GM18951 (cell line): ENCODE measurements around the gene NOL3.

Experiments
- POLR2A ChIP-seq: IDR thresholded peaks from 4 replicates; pipeline ENCODE4 v1.6.1; 2011; ENCODE audit warnings: mild to moderate bottlenecking; ENCODE audit not compliant: insufficient read length, insufficient read depth; ENCODE audit errors: extremely low read depth
- in situ Hi-C: fragments of 300-500 bp; cut with MboI; formaldehyde crosslinking; loops from one replicate; pipeline ENCODE4 v1.12.0; 2022; ENCODE audit warnings: low sequenced_read_pairs, mixed read lengths, inconsistent platforms; ENCODE audit not compliant: unreplicated experiment

NOL3 gene

DNA sequence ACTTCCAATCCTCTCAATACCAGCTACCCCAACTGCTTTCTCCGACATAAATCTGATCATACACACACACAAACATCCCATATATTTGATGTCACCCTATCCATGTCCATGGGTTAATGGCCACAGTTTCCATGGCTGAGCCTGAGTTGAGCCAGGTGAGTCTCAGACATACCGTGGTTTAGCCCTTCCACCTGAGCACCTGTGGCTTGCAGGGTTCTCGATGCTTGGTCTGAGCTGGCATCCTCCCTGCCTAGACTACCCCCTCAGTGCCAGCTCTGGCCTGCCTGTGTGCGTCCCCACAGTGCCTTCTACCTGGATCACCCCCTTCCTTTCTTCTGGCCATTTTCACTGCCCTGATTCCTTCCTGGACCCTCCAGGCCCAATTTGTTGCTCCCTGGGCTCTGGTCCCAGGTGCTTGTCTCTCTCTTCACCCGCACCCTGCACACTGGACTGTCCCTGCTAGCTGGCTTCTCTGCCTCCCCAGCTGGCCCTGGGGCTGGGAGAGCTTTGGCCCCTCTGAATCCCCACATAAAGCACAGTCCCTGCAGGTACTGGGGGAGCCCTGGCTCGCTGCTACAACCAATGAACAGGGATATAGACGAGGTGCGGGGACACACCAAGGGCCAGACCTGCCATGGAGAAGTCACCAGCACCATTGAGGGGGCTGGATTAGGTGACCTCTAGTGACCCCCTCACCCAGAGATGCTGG, 35.9 kb downstream of the NOL3 start:
- TF ChIP-seq POLR2A, result no peak
- in situ Hi-C loops, result no loop called here

DNA sequence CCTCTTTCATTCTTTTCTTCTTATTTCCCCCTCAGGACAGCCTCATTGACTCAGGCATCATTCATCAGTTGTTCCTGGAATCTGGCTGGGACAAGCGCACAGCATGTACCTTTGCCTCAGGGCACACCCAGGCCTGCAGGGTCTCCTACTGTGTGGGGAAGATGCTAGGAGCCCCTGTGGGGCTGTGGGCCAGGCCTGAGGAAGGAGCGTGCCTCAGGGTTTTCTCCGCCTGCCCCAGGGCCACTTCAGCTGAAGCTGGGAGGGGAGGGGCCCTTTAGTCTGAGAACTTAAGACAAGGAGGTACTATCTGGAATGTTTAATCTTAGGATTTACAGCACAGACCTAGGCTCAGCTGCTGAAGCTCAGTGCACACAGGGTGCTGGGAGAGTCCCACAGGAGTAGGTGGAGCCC, 36.5 kb downstream of the NOL3 start:
- TF ChIP-seq POLR2A, result no peak
- in situ Hi-C loops, result no loop called here

DNA sequence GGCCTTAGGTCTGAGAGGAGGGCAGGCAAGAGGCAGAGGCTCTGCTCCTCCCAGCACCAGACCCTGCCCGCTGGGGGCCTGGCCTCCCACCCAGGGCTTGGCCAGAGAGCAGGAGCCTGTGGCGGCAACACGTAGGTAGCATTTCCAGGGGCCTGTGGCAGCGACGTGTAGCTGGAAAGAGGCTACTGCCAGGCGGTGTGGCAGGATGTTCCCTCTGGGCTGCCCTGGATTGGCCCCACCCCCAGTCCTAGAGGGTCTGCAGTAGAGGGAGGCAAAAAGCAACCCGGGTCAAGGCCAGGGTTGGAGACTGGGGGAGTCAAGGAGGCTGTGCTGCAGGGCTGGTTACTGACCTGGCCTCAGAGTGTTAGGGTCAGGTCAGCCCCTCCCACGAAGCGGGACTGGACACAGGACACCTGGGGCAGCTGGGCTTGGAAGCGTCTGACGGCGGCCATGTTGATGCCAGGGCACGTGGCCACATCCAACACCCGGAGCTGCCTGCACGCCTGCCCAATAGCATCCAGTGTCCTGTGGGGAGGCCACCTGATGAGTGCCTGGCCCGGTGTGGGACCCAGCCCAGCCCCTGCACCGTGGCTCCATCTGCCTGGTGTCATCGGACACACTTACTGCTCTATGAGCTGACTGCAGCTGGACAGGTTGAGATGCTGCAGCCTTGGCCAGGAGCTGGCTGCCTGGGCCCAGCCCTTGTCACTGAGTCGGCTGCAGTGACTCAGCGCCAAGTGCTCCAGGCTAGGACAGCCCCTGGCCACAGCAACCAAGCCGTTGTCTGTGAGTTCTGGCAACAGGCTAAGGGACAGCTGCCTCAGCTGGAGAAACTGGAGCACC, 37.1 kb downstream of the NOL3 start:
- no peak for TF ChIP-seq POLR2A

DNA sequence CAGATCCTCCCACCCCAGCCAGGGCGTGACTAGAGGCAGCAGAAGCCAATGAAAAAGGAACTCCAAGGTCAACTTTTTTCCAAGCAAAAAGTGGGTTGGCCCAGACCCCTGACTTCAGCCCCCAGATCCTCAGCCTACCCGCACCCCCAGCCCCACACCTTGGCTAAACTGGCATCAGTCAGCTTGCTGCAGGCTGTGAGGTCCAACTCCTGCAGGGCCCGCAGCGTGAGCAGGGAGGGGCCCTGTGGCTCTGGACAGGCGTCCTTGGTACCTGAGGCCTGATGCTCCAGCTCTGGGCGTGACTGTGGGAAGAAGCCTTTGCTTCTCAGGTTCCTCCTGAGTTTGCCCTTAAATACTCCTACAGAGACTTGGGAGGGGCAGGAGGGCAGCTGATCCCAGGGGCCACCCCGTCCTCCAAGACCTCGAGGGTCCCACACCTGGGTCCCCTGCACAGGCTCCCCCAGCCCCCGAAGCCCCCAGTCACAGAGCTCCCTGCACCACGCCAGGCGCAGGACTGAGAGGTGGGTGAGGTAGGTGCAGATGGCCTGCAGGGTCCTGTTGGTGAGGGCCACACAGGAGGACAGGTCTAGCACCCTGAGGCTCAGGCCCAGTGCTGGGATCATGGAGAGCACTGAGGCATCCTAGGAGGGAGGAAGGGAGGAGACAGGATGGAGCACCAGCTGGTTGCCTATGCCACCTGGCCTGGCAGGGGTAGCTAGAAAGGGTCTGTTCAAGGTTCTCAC, 38.0 kb downstream of the NOL3 start:
- no peak for TF ChIP-seq POLR2A

More for the DNA sequence above, 37.1 kb downstream of the NOL3 start:
- in situ Hi-C loops, result no loop called here

DNA sequence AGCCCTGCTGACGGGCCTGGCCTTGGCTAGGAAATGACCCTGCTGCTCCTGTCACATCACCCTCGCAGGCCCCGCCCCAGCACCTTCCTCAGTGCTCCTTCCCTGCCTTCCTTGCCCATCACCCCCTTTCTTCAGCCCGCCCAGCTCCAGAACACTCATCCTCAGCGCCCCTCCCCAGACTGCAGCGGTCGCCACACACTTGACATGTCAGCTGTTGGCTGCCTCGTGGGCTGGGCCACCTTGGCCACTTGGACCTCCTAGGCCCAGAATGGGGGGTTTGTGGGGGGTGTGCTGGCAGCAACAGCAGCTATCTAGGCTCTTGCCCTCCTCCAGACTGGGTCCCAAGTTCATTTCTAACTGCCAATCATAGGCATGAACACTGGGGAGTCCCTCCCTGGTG, 39.2 kb downstream of the NOL3 start:
- no peak for TF ChIP-seq POLR2A
- in situ Hi-C loops, result no loop called here

More for the DNA sequence above, 38.0 kb downstream of the NOL3 start:
- in situ Hi-C loops, result no loop called here

DNA sequence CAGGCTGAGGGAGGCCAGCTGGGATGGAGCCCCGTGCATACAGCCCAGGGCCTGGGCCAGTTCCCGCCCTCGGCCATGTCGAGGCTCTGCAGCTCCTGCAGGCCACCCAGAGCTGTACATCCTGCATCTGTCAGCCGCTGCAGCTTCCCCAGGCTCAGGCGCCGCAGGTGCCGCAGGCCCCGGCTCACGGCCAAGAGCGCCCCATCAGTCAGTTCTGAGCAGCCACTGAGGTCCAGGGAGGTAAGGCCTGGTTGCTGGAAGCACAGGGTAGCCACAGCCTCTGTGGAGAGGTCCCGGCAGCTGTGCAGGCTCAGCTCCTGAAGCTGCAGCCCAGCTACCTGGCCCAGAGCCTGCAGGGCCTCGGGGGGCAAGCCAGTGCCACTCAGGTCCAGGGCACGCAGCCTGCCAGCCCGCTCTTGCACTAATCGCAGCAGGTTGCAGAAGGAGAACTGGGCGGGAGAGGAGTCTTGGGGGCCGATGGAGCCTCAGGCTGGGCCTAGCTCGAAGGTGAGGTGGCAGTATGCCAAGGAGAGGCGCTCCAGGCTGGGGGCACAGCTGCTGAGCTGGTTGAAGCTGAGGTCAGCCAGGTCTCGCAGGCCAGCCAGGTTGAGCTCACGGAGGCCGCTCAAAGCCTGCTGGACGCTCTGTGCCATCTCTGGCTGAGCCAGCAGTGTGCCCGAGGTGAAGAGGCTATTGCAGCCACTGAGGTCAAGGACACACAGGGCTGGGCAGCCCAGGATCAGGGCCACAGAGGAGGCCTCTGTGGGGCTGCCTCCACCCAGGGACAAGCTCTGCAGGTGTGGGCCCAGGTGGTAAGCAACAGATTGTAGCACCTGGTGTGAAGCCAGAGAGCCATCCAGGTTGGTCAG, 40.0 kb downstream of the NOL3 start:
- in situ Hi-C loops, result no loop called here

DNA sequence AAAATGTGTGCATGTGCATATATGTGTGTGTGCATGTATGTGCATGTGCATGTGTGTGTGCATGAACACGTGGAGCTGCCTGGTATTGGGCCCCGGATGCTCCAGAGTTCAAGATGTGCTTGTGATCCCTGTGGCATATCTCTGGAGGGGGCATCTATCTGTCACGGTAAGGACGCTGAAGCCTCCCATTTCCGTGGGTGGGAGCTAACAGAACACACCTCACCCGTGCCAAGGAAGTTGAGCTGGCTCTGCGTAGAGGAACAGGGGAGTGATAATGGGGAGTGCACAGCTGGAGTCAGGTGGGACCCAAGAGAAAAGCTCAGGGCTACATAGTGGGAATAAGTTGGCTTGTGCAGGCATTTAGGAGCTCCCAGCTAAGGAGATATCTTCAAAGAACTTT, 41.3 kb downstream of the NOL3 start:
- in situ Hi-C loops, result no loop called here

More for the DNA sequence above, 40.0 kb downstream of the NOL3 start:
- no peak for TF ChIP-seq POLR2A

DNA sequence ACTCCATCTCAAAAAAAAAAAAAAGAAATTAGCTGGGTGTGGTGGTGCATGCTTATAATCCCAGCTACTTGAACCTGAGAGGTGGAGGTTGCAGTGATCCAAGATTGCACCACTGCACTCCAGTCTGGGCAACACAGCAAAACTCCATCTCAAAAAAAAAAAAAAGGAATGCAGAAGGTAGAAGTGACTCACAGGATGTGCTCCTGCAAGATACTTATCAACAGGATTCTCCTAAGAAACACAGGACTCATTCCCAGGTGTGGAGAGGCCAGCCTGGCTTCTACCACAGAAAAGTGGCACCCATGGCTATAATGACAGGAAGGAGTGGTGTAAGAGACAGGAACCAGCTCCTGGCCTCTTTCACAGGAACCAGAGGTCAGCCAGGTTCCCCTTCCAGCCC, 42.4 kb downstream of the NOL3 start:
- in situ Hi-C loops, result no loop called here
- no peak for TF ChIP-seq POLR2A

More for the DNA sequence above, 41.3 kb downstream of the NOL3 start:
- TF ChIP-seq POLR2A, result no peak

DNA sequence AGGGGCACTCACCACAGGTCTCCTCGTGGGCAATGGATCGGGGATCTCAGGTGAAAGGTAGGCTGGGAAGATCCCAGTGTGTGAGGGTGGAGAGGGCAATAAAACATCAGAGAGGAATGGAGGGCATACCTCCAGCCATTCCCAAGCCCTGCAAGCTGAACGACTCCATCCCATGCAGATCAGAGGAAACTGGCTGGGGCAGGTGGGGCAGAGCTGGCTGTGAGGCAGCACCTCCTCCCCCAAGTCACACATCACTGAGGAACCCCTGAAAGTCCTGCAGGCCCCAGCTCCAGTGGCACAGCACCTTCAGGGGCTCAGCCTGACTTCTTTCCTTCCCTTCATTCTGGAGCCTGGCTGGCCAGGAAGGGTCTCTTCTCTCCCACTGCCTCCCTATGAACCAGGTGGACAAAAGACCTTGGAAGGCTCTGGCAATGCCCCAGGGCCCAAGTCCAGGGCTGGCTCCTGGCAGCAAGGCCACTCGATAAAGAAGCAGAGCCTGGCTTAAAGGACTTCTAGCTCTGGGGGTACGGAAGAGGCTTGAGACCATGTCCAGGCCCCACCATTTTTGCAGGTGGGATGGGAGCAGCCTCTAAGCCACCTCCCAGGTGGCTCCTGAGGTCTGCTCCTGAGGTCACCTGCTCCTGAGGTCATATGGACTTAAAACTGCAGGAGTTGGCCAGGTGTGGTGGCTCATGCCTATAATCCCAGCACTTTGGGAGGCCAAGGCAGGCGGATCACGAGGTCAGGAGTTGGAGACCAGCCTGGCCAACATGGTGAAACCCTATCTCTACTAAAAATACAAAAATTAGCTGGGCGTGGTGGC, 43.1 kb downstream of the NOL3 start:
- in situ Hi-C loops, result no loop called here
- no peak for TF ChIP-seq POLR2A

DNA sequence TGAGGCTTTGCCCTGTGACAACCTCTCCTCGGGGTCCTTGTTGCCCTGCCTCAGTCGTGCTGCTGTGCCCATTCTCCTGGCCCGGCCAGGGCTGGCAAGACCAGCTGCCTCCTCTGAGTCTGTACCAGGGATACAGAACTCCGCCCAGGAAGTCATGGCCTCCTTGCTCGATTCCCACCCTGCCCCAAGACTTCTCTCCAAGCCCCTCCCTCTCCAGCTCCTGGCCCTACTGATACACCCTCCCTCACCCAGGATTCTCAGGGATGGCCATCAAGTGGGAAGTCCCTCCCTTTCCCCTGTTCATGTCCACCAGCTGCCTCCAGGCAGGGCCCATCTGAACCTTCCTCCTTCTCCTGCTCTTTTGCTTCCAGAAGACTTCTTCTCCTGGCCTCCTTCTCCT, 45.4 kb downstream of the NOL3 start:
- in situ Hi-C loops, result no loop called here

DNA sequence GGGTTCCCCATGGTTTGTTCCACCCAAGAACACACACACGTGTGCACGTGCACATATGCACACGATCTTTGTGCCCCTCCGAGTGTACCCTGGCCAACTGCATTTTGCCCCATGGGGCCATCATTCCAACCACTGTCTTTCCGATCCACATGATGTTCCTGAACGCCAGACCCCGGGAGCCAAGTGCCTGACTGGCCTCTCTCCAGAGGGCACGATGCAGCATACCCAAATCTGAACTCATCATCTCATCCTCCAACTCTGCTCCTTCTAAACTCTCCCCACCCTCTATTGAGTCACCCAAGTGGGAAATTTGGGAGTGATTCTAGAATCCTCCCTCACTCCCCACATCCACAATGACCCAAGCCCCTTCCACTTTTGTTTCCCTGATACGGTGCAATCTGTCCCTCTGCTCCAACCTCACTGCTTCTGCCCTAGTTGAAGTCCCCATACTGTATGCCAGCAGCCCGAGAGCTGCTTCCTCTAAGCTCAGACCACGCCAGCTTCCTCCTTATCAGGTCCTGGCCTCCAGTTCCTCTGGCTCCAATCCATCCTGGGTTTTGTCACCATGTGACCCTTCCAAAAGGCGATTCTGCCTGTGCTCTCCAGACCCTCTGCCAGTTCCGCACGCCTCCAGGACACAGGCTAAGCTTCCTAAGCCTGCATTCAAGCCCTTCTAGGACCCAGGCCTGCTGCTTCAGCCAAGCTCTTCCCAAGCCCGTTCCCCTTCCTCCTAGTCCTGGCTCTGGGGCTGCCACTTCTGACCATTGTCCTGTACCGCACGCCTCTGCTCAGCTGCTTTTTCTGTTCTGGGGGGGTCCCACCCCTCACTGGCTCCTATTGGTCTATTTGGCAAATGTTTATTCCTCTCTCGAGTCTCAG, 46.5 kb downstream of the NOL3 start:
- TF ChIP-seq POLR2A, result no peak
- in situ Hi-C loops, result no loop called here

More for the DNA sequence above, 45.4 kb downstream of the NOL3 start:
- TF ChIP-seq POLR2A, result no peak
